Activated naive CD4-positive, alpha-beta T cell treated with anti-CD3 and anti-CD28 coated beads, Interleukin-2, amount 50 U/mL, for 24 hours (primary cell): Measurements from ENCODE around the gene B3GNT9.
"Not testable (repeated sequence)": the region's sequence is repeated elsewhere in the genome, so short reads cannot be mapped to it uniquely, and the experiment has no call there.

Experiments used
- H3K27ac Mint-ChIP-seq: one replicate; pipeline ENCODE4 v1.8.0; 2021; ENCODE audit warnings: mild to moderate bottlenecking, mixed read lengths
- H3K27me3 Mint-ChIP-seq: one replicate; pipeline ENCODE4 v1.8.0; 2021; ENCODE audit warnings: mixed read lengths
- H3K36me3 Mint-ChIP-seq: one replicate; pipeline ENCODE4 v1.8.0; 2021; ENCODE audit warnings: mixed read lengths
- H3K4me1 Mint-ChIP-seq: one replicate; pipeline ENCODE4 v1.8.0; 2021; ENCODE audit warnings: mixed read lengths
- H3K4me3 Mint-ChIP-seq: one replicate; pipeline ENCODE4 v1.8.0; 2021; ENCODE audit warnings: mild to moderate bottlenecking, mixed read lengths
- H3K9me3 Mint-ChIP-seq: one replicate; pipeline ENCODE4 v1.8.0; 2021; ENCODE audit warnings: mixed read lengths

B3GNT9 gene

DNA sequence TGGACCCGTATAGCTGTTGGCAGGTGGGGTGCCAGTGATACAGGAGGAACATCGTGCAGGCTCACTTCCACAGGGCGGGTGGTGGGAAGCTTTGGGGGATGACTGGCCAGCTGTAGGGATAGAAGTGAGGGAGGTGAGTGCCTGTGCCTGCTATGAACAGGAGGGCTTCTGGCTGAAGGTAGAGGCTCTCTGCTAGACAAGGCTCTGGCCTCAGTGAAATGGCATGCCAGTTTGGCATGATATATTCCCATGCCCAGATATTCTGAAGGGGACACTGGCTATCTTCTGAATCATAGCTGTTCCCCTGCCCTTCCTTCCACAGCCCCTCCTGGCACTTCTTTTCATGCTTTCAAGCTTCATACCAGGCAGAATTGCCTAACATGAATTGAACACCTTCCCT, 21.9 kb downstream of the B3GNT9 start:
- Mint-ChIP-seq H3K4me3 (no peak overlapping the region), H3K4me1 (no peaks in the 10 kb centered on the region), H3K36me3 (peaks cover 17% of the 10 kb centered on the region), H3K9me3 (no peaks in the 10 kb centered on the region), H3K27ac (no peak overlapping the region), H3K27me3 (no peaks in the 10 kb centered on the region)

DNA sequence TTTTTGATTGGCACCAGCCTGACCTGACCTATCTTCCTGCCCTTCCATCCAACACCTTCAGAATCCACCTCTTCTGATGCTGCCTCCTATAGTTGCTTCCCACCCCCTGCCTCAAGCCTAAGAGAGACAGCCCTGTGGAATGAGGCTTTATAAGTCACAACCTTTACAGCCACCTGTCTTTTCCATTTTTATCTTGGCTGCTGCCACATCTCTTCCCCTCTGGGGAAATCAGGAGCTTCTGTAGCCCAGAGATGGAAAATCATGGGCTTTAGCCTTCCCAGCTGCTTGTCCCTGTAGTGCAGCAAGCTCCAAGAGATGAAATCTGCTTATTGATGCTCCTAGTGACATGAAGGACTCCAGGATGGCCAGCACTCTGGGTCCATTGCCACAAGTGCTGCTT, 22.4 kb downstream of the B3GNT9 start:
- Mint-ChIP-seq H3K4me3 (no peak overlapping the region), H3K27ac (no peak overlapping the region), H3K4me1 (peaks cover 4% of the 10 kb centered on the region), H3K27me3 (no peaks in the 10 kb centered on the region), H3K36me3 (peaks cover 21% of the 10 kb centered on the region), H3K9me3 (no peaks in the 10 kb centered on the region)

DNA sequence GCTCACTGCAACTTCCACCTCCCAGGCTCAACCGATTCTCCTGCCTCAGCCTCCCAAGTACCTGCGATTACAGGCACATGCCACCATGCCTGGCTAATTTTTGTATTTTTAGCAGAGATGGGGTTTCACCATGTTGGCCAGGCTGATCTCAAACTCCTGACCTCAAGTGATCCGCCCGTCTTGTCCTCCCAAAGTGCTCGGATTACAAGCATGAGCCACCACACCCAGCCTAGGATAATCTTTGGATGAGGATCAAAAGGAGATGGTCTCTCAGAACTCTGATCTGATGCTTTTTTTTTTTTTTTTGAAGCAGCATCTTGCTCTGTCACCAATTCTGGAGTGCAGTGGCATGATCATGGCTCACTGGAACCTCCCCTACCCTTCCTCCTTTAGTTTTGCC, 28.0 kb downstream of the B3GNT9 start:
- not testable (repeated sequence) for H3K27ac Mint-ChIP-seq, H3K4me3 Mint-ChIP-seq, H3K27me3 Mint-ChIP-seq, H3K9me3 Mint-ChIP-seq, H3K4me1 Mint-ChIP-seq
- peaks cover 23% of the 10 kb centered on the region for H3K36me3 Mint-ChIP-seq

DNA sequence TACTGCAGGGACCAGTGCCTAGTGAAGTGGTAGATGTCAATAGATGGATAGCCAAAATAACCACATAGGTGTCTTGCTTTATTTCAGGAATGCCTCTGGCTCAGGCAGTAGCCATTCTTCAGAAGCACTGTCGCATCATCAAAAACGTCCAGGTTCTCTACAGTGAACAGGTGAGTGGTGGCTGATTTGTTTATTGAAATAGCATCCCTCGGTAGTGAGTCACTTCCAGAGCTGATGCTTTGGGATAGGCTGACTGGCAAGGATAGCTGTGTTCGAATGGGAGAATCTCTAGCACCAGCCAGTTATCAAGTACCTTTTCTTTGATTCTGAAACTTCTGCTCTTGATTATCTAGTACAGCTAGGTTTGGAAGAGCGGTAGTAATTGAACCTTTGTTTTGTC, 30.8 kb downstream of the B3GNT9 start:
- Mint-ChIP-seq H3K4me3 (no peak overlapping the region), H3K4me1 (peaks cover 25% of the 10 kb centered on the region), H3K27ac (no peak overlapping the region), H3K9me3 (no peaks in the 10 kb centered on the region), H3K36me3 (peaks cover 14% of the 10 kb centered on the region), H3K27me3 (no peaks in the 10 kb centered on the region)

DNA sequence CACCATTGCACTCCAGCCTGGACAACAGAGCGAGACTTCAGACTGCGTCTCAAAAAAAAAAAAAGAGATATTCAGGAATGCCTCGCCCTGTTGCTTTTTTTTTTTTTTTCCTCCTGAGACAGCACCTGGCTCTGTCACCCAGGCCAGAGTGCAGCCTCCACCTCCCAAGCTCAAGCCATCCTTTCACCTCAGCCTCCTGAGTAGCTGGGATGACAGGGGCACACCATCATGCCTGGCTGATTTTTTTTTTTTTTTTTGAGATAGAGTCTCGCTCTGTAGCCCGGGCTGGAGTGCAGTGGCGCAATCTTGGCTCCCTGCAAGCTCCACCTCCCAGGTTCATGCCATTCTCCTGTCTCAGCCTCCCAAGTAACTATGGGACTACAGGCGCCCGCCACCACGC, 33.1 kb downstream of the B3GNT9 start:
- no peaks in the 10 kb centered on the region for H3K9me3 Mint-ChIP-seq
- H3K4me1 Mint-ChIP-seq, result peaks cover 30% of the 10 kb centered on the region
- peaks cover 9% of the 10 kb centered on the region for H3K36me3 Mint-ChIP-seq
- H3K27me3 Mint-ChIP-seq, result no peaks in the 10 kb centered on the region
- H3K27ac Mint-ChIP-seq, result no peak overlapping the region
- H3K4me3 Mint-ChIP-seq, result no peak overlapping the region

DNA sequence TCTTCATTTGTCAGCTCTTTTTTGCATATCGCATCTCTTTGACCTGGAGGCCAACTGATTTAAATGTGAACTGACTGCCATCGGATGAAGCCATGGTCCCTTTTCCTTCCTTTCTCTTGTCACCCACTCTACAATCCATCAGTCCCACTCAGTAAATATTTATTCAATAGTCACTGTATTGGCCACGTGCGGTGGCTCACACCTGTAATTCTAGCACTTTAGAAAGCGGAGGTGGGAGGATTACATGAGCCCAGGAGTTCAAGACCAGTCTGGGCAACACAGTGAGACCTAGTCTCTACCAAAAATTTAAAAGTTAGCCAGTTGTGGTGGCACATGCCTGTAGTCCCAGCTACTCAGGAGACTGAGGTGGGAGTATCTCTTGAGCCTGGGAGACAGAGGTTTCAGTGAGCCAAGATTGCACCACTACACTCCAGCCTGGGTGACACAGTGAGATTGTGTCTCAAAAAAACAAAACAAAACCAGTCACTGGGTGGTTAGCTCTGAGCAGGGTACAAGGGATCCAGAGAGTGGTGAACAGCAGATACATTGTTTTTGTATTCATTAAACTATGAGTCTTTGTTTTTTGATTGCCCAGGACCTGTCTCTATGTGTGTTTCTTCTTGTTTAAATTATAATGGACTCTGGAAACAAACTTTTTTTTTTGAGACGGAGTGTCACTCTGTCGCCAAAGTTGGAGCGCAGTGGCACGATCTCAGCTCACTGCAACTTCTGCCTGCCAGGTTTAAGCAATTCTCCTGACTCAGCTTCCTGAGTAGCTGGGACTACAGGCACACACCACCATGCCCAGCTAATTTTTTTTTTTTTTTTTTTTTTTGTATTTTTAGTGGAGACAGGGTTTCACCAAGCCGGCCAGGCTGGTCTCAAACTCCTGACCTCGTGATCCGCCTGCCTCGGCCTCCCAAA, 34.1 kb downstream of the B3GNT9 start:
- H3K4me1 Mint-ChIP-seq, result peaks cover 39% of the 10 kb centered on the region
- H3K27me3 Mint-ChIP-seq, result no peaks in the 10 kb centered on the region
- no peak overlapping the region for H3K4me3 Mint-ChIP-seq
- H3K27ac Mint-ChIP-seq, result no peak overlapping the region
- peaks cover 6% of the 10 kb centered on the region for H3K36me3 Mint-ChIP-seq
- no peaks in the 10 kb centered on the region for H3K9me3 Mint-ChIP-seq

DNA sequence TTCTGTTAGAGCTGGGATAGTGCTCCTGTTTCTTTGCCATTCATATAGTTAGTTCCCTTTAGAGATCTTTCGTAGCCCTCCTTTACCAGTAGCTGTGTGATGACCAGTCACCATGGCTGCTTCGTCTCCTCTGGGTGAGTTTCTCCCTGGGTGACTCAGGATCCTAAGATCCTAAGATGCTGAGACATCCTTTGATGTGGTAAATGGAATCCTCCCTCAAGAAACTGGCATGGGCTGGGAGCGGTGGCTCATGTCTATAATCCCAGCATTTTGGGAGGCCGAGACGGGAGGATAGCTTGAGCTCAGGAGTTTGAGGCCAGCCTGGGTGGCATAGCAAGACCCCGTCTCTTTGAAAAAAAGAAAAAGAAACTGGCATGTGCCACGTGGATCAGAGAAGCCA, 35.2 kb downstream of the B3GNT9 start:
- no peak overlapping the region for H3K27ac Mint-ChIP-seq
- peaks cover 47% of the 10 kb centered on the region for H3K4me1 Mint-ChIP-seq
- peaks cover 3% of the 10 kb centered on the region for H3K36me3 Mint-ChIP-seq
- no peaks in the 10 kb centered on the region for H3K27me3 Mint-ChIP-seq
- H3K4me3 Mint-ChIP-seq, result no peak overlapping the region
- no peaks in the 10 kb centered on the region for H3K9me3 Mint-ChIP-seq

DNA sequence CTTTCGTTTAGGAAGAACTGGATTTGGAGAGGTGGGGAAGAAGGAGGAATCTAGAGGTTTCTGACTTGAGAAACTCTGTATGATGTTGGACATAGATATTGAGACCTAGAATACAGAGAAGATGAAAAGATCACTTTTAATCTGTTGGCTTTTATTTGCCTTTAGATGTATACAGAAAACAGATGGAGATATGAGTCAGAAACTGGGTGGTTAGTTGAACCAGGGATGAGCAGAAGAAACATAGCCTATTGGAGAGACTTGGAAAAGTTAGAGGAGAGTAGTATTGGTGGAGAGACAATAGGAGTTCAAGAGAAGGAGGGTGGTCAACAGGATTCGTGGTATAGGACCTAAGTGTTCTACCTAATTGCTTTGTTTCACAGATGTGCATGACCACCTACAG, 36.0 kb downstream of the B3GNT9 start:
- Mint-ChIP-seq H3K27me3 (no peaks in the 10 kb centered on the region), H3K36me3 (no peaks in the 10 kb centered on the region), H3K9me3 (no peaks in the 10 kb centered on the region), H3K4me3 (no peak overlapping the region), H3K27ac (no peak overlapping the region), H3K4me1 (peaks cover 49% of the 10 kb centered on the region)

DNA sequence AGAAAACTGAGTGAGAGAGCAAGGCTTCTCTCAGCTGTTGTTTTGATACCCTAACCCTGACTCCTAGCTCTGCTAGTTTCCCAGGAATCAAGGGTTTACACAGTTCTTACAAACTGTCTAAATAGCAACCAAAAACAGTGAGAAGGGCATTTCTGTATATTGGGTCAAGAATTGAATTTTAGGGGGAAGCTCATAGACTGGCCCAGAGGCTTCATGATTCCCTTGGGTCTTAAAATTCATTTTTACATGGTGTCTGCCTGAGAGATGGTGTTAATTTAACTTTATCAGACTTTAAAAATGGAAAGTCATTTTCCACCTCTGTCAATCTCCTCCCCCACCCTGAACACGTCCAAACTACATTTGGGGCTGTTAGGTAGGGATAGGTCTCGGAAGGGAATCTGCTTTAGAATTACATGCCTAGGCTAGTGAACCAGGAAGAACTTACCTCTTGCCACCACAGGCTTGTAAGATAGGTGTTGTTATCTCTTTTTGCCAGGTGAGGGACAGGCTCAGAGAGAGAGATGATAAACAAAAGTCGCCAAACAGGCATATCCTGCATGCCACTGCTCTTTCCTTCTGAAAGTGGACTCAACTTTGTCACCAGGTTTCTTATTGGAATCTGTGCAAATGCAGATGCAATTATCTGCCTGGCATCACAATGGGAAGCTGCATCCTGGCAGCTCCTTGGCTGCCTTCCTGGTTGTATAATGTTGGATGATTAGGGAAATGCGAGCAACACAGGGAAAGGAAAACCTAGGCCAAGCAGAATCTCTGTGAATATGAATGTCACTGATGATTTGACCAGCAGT, 38.0 kb downstream of the B3GNT9 start:
- H3K4me1 Mint-ChIP-seq, result peaks cover 49% of the 10 kb centered on the region
- no peak overlapping the region for H3K27ac Mint-ChIP-seq
- H3K9me3 Mint-ChIP-seq, result no peaks in the 10 kb centered on the region
- no peaks in the 10 kb centered on the region for H3K36me3 Mint-ChIP-seq
- no peaks in the 10 kb centered on the region for H3K27me3 Mint-ChIP-seq
- no peak overlapping the region for H3K4me3 Mint-ChIP-seq

DNA sequence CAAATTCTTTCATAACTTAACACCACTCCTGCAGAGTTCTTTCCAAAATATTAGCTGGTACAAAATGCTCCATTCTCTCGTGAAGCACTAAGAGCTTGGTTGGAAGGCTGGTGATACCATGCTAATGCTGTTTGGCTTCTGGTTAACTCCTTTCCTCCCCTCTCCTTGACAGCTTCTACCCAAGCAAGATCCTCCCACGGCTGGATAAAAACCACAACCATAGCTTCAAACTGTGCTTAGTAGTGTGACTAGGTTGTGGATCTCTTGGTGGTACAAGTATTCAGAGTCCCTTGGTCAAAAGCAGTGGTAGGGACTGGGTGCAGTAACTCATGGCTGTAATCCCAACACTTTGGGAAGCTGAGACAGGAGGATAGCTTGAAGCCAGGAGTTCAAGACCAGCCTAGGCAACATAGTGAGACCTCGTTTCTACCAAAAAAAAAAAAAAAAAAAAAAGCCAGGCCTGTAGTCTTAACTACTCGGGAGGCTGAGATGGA, 38.8 kb downstream of the B3GNT9 start:
- Mint-ChIP-seq H3K36me3 (no peaks in the 10 kb centered on the region), H3K27me3 (no peaks in the 10 kb centered on the region), H3K9me3 (no peaks in the 10 kb centered on the region), H3K4me3 (peak overlapping the region; percentile 26), H3K27ac (peak overlapping the region; percentile 41), H3K4me1 (peaks cover 49% of the 10 kb centered on the region)

DNA sequence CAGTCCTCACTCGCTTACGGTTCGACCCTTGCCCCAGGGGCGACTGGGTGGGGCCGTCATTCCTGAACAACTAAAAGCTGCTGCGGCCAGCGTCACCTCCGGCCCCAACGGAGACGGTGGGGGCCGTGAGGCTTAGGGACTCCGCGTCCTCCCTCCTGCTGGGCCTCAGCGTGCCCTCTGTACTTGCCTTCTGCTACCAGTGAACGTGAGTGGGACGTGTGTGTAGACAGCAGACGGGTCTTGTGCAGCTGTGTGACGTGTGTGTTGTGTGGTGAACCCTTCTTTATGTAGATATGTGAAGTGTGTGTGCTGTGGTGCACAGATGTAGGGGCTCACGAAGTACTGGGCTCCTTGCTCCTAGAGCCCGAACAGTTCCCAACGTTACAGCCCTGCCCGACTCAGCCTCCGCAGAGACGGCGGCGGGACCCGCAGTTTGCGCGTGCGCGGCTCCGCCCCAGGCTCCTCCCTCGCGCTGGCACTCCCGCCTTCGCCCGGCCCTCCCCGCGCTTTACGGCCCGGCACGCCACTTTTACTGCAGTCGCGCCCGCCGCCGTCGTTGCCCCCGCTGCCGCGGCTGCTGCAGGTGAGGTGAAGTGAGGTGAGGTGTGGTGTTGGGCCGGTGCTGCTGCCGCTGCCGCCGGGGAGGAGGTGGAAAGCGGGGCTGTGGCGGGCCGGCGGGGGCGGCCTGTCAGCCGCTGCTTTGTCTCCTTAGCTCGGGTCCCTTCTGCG, 41.2 kb downstream of the B3GNT9 start, which contains the start of gene PHAF1:
PHAF1 (plus strand) TSS at position 535 of the 729 bp plus-strand sequence. CDS start 235 bp downstream, outside the sequence.
- peak within 1 kb of the TSS; percentile 87 for H3K27ac Mint-ChIP-seq
- H3K4me1 Mint-ChIP-seq, result peaks cover 29% of the 10 kb centered on the region
- peak within 1 kb of the TSS; percentile 93 for H3K4me3 Mint-ChIP-seq
- no peaks in the 10 kb centered on the region for H3K27me3 Mint-ChIP-seq
- no peaks in the 10 kb centered on the region for H3K9me3 Mint-ChIP-seq
- H3K36me3 Mint-ChIP-seq, result no peaks in the 10 kb centered on the region

DNA sequence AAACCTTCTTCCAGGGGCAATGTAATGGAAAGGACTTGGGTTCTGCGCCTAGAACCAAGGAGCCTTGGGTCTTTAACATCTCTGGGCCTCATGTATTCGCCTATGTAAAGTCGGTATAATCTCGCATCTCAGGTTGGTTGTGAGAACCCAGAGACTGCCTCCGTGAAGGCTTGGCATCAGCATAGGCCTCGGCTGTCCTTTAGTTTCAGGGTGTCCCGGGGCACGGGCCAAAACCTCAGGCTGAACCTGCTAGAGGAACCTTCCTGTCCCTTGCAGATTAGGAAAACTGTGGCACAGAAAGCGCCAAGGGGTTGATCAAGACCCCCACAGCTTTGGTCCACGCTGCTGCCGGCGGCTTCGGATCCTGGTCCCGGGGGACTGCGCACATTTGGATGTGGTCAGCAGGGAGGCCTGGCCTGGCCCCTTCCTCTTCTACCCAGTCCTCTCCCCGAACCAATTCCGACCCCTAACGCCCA, 41.8 kb downstream of the B3GNT9 start:
- peaks cover 25% of the 10 kb centered on the region for H3K4me1 Mint-ChIP-seq
- no peaks in the 10 kb centered on the region for H3K27me3 Mint-ChIP-seq
- no peaks in the 10 kb centered on the region for H3K36me3 Mint-ChIP-seq
- H3K4me3 Mint-ChIP-seq, result peak overlapping the region; percentile 93
- peak overlapping the region; percentile 87 for H3K27ac Mint-ChIP-seq
- no peaks in the 10 kb centered on the region for H3K9me3 Mint-ChIP-seq

DNA sequence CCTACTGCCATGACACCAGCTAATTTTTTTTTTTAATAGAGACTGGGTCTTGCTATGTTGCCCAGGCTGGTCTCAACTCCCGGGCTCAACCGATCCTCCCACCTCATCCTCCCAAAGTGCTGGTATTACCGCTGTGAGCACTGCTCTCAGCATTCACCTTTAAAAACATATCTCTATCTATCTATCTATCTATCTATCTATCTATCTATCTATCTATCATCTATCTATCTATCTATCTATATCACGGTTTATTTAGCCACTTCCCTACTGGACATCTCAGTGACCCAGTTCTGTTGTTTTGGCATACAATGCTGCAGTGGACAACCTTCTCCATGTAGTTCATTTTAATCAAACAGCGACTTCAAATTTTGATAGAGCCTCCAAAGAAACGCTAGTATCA, 42.3 kb downstream of the B3GNT9 start:
- Mint-ChIP-seq H3K27me3 (no peaks in the 10 kb centered on the region), H3K4me3 (no peak overlapping the region), H3K4me1 (peaks cover 25% of the 10 kb centered on the region), H3K9me3 (no peaks in the 10 kb centered on the region), H3K36me3 (no peaks in the 10 kb centered on the region), H3K27ac (no peak overlapping the region)

DNA sequence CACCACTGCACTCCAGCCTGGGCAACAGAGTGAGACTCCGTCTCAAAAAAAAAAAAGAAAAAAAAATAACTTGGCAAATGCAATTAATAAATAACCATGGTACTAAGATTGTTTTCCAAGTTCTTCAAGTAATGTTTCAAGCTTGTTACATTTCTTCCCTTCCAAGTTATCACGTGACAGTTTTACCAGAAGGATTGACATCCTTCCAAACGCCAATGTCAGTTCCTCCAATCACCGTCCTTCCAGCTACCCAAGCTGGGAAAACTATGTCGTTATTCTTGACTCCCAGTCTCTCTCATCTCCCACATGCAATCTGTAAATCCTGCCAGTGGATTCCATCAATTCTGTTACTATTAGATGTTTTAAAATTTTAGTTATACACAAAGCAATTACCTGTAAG, 44.9 kb downstream of the B3GNT9 start:
- Mint-ChIP-seq H3K4me1 (peaks cover 9% of the 10 kb centered on the region), H3K27ac (no peak overlapping the region), H3K4me3 (no peak overlapping the region), H3K27me3 (no peaks in the 10 kb centered on the region), H3K9me3 (no peaks in the 10 kb centered on the region), H3K36me3 (no peaks in the 10 kb centered on the region)

DNA sequence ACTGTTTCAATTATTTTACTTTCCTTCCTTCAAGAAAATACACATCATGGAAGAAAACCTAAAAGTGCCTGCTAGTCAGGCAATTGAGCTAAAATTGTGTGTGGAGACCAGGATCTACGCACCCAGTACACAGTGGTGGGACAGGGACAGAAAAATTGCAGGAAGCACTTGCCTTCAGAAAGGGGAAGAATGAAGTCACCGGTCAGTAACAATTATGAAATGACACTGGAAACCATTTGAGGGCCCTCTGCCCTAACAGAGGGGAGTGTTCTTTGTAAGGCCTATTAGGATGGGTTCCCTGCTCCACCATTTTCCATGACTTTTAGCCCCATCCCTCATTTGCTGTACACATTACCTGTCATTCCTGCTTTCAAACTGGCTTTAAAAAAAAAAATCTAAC, 45.6 kb downstream of the B3GNT9 start:
- Mint-ChIP-seq H3K4me3 (no peak overlapping the region), H3K9me3 (no peaks in the 10 kb centered on the region), H3K4me1 (peaks cover 8% of the 10 kb centered on the region), H3K27me3 (no peaks in the 10 kb centered on the region), H3K36me3 (no peaks in the 10 kb centered on the region), H3K27ac (no peak overlapping the region)
